Endothelial cell of umbilical vein (primary cell): ENCODE measurements around the gene DUSP6. TPM values are rescaled to one million over a fixed set of nuclear protein-coding genes. Genes with fewer than 3 reads are reported as not detected.

Experiments used
- BruUV-seq: library from RNA; stranded (reverse); fragments of 400-500 nt; replicated peaks from 2 replicates; lab custom pipeline; 2021; lab: Mats Ljungman, UMichigan
- CTCF ChIA-PET: fragments of 300-600, 350-600 bp; sonication (Branson Sonifier 250); formaldehyde crosslinking; loops from one replicate; lab custom pipeline; 2021; ENCODE audit warnings: antibody characterized with exemption, inconsistent platforms; lab: Charles Lee
- POLR2A ChIA-PET: fragments of 300-600, 350-600 bp; sonication (Branson Sonifier 250); formaldehyde crosslinking; loops from one replicate; lab custom pipeline; 2021; ENCODE audit warnings: antibody characterized with exemption, inconsistent platforms; lab: Charles Lee
- DNase-seq: peaks from one replicate; pipeline ENCODE4 v3.0.0-alpha.2; 2011; ENCODE audit warnings: low read depth, low spot score
- FAIRE-seq: peaks from 2 replicates; lab custom pipeline; 2011; peaks lifted over from hg19 to GRCh38; lab: Jason Lieb, UNC
- H2AFZ ChIP-seq: 2 replicates; pipeline ENCODE4 v1.6.0; 2012; ENCODE audit warnings: low read depth, low read length, control low read depth, inconsistent platforms
- H3K27ac ChIP-seq: 2 replicates; pipeline ENCODE4 v1.5.1; 2011; ENCODE audit warnings: low read depth, mild to moderate bottlenecking, control low read depth, low read length, moderate library complexity; ENCODE audit not compliant: insufficient read depth
- H3K27me3 ChIP-seq, 2 experiments: 2 replicates each; pipeline versions ENCODE4 v1.6.0 to v1.6.1; 2011; ENCODE audit warnings: low read length in 2 of 2, mixed read lengths in 1 of 2; ENCODE audit not compliant: control insufficient read depth in 2 of 2, insufficient read depth in 2 of 2
- H3K36me3 ChIP-seq, 2 experiments: 2 replicates in 1 of 2; 3 replicates in 1 of 2; pipeline ENCODE4 v1.5.1; 2011; ENCODE audit warnings: low read length in 2 of 2, mild to moderate bottlenecking in 1 of 2, moderate library complexity in 1 of 2; ENCODE audit not compliant: control insufficient read depth in 2 of 2, insufficient read depth in 2 of 2; ENCODE audit errors: extremely low read depth in 1 of 2
- H3K4me1 ChIP-seq: 3 replicates; pipeline ENCODE4 v1.5.1; 2011; ENCODE audit warnings: mild to moderate bottlenecking, low read length; ENCODE audit not compliant: control insufficient read depth, insufficient read depth; ENCODE audit errors: extremely low read depth
- H3K4me2 ChIP-seq: 2 replicates; pipeline ENCODE4 v1.6.1; 2011; ENCODE audit warnings: low read length, control low read depth, mixed read lengths; ENCODE audit not compliant: insufficient read depth
- H3K4me3 ChIP-seq, 3 experiments: fragments of 200-600 bp in 1 of 3; sonication (generic), shearing (Covaris generic) in 1 of 3; replicated peaks in 1 of 3; 2 replicates each; pipeline ENCODE4 v1.5.1; 2011 to 2016; ENCODE audit warnings: control low read depth in 3 of 3, low read length in 3 of 3, mild to moderate bottlenecking in 2 of 3, inconsistent platforms in 1 of 3, low read depth in 1 of 3, moderate library complexity in 1 of 3; ENCODE audit not compliant: insufficient read depth in 1 of 3
- H3K79me2 ChIP-seq: 2 replicates; pipeline ENCODE4 v1.6.0; 2012; ENCODE audit warnings: low read length, inconsistent platforms; ENCODE audit not compliant: control insufficient read depth, insufficient read depth
- H3K9ac ChIP-seq: replicated peaks from 2 replicates; pipeline ENCODE3; 2011; ENCODE audit warnings: low read length, control low read depth; ENCODE audit not compliant: insufficient read depth; ENCODE audit errors: extremely low read depth
- H3K9me1 ChIP-seq: replicated peaks from 3 replicates; pipeline ENCODE4 v1.6.0; 2011; ENCODE audit warnings: mild to moderate bottlenecking, low read length; ENCODE audit not compliant: control insufficient read depth, insufficient read depth; ENCODE audit errors: extremely low read depth
- H3K9me3 ChIP-seq: replicated peaks from 2 replicates; pipeline ENCODE4 v1.5.1; 2012; ENCODE audit warnings: low read length, inconsistent platforms; ENCODE audit not compliant: control insufficient read depth, insufficient read depth
- H4K20me1 ChIP-seq: replicated peaks from 2 replicates; pipeline ENCODE3; 2011; ENCODE audit warnings: mild to moderate bottlenecking, low read length; ENCODE audit not compliant: control insufficient read depth, insufficient read depth; ENCODE audit errors: extremely low read depth
- EZH2 ChIP-seq: IDR thresholded peaks from 2 replicates; pipeline ENCODE4 v1.6.1; 2012; ENCODE audit warnings: borderline replicate concordance, low read depth, mild to moderate bottlenecking, moderate library complexity, low read length, inconsistent platforms; ENCODE audit not compliant: severe bottlenecking
- FOS ChIP-seq: IDR thresholded peaks from 2 replicates; pipeline ENCODE4 v1.6.1; 2011; ENCODE audit warnings: mild to moderate bottlenecking, low read length, moderate library complexity, borderline replicate concordance; ENCODE audit not compliant: insufficient read depth
- GATA2 ChIP-seq: IDR thresholded peaks from 2 replicates; pipeline ENCODE4 v1.7.0; 2011; ENCODE audit warnings: low read depth, mild to moderate bottlenecking, moderate library complexity, mixed read lengths, low read length; ENCODE audit not compliant: insufficient read length, insufficient read depth
- JUN ChIP-seq: IDR thresholded peaks from 2 replicates; pipeline ENCODE4 v1.6.1; 2011; ENCODE audit warnings: borderline replicate concordance, low read depth; ENCODE audit not compliant: insufficient read length, insufficient read depth
- MYC ChIP-seq: IDR thresholded peaks from one replicate; pipeline ENCODE4 v1.6.1; 2011; ENCODE audit warnings: mild to moderate bottlenecking, low read depth, low read length
- POLR2A ChIP-seq: IDR thresholded peaks from 2 replicates; pipeline ENCODE4 v1.6.1; 2012; ENCODE audit warnings: low read depth, mild to moderate bottlenecking, control low read depth, low read length
- POLR2AphosphoS5 ChIP-seq: IDR thresholded peaks from 2 replicates; pipeline ENCODE4 v1.6.1; 2012; ENCODE audit warnings: low read depth, mild to moderate bottlenecking, control low read depth, low read length, moderate library complexity; ENCODE audit not compliant: insufficient read depth
- dilution Hi-C: fragments of 300-500 bp; cut with MboI; formaldehyde crosslinking; loops from one replicate; pipeline ENCODE4 v1.15.0; 2019; ENCODE audit warnings: low sequenced_read_pairs; ENCODE audit not compliant: extremely low pct_ligation_motif_present
- intact Hi-C: fragments of 100-400 bp; cut with micrococcal nuclease; formaldehyde crosslinking; loops from one replicate; pipeline ENCODE4 v1.10.0; 2022
- polyA plus RNA-seq, 4 experiments: library from polyadenylated mRNA; depleted of rRNA in 3 of 4; stranded (reverse) in 3 of 4; unstranded in 1 of 4; fragments of >200 nt; gene quantifications; 2 replicates each; pipeline versions ENCODE4 v1.2.1 to v1.2.3, GENCODE V29; 2011 to 2012; ENCODE audit warnings: missing spikeins in 1 of 4
- total RNA-seq: library from RNA; stranded (reverse); gene quantifications from 2 replicates; pipeline ENCODE4 v1.2.3, GENCODE V29; 2021
- TF ChIP-seq, protein P1 (sequence below), 2 donors: IDR thresholded peaks; 1 replicate in 1 of 2; 2 replicates in 1 of 2; pipeline ENCODE4 v1.5.1; 2011; ENCODE audit warnings: low read length in 2 of 2, mild to moderate bottlenecking in 2 of 2, moderate library complexity in 2 of 2, control low read depth in 1 of 2, inconsistent platforms in 1 of 2, low read depth in 1 of 2; ENCODE audit not compliant: insufficient read depth in 1 of 2; ENCODE audit errors: extremely low read depth in 1 of 2
- TF ChIP-seq, protein P2 (sequence below): IDR thresholded peaks from 2 replicates; pipeline ENCODE4 v1.6.1; 2011; ENCODE audit not compliant: insufficient read depth, insufficient read length

DUSP6 gene
- total and polyA plus RNA-seq, 2 donors (not counting 3 experiments of a cell fraction or from before 2014, with no cell fraction given): 148 to 149 TPM

DNA sequence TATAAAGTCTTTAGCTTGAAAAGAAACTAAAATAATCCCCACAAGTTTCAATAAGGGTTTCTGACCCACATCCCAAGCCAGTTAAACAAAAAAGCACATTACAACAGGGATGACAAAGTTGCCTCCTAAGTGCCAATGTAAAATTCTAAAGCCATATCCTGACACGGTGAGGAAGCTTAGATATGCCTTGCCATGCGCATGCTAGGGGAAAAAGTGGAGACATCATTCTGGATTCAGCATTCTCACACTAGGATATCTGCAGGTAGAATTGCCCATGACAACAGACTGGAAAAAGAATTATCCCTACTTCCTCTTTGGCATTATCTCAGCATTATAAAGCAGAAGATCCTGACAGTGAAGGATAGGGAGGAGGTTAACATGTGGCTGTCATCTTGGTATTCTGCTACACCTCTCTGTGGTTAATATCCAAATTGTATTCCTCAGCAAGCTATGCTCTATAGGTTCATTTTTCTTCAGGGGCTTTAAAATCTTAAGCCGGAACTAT lies 4.9 kb downstream of the DUSP6 start:
- H2AFZ ChIP-seq: no peak overlapping the region
- ChIA-PET POLR2A (interaction anchor here (1.2 to 2.5 kb wide), 7 partner anchors 104 to 330 kb away, joined by 3 to 14 read pairs (median 4); no protein-coding TSS in a partner anchor), CTCF (interaction anchor here (1.1 to 3.6 kb wide), 12 partner anchors 21 to 328 kb away, joined by 3 to 69 read pairs (median 7); partner anchors contain the start of genes GALNT4 and POC1B)
- peak overlapping the region; percentile 96 for H3K9ac ChIP-seq
- intact Hi-C loops: no loop called here
- peak overlapping the region; percentile 60 for H3K27ac ChIP-seq
- H3K79me2 ChIP-seq: peaks cover 50% of the 10 kb centered on the region
- peak overlapping the region; percentile 95 for H3K4me2 ChIP-seq
- H3K36me3 ChIP-seq: peaks cover 13 to 29% of the 10 kb centered on the region in 2 experiments
- no peaks in the 10 kb centered on the region for H3K9me3 ChIP-seq
- TF ChIP-seq GATA2: no peak
- TF ChIP-seq FOS: no peak
- TF ChIP-seq JUN: no peak
- TF ChIP-seq EZH2: no peak
- TF ChIP-seq POLR2A: no peak
- TF ChIP-seq POLR2AphosphoS5: no peak
- TF ChIP-seq, protein P1, sequence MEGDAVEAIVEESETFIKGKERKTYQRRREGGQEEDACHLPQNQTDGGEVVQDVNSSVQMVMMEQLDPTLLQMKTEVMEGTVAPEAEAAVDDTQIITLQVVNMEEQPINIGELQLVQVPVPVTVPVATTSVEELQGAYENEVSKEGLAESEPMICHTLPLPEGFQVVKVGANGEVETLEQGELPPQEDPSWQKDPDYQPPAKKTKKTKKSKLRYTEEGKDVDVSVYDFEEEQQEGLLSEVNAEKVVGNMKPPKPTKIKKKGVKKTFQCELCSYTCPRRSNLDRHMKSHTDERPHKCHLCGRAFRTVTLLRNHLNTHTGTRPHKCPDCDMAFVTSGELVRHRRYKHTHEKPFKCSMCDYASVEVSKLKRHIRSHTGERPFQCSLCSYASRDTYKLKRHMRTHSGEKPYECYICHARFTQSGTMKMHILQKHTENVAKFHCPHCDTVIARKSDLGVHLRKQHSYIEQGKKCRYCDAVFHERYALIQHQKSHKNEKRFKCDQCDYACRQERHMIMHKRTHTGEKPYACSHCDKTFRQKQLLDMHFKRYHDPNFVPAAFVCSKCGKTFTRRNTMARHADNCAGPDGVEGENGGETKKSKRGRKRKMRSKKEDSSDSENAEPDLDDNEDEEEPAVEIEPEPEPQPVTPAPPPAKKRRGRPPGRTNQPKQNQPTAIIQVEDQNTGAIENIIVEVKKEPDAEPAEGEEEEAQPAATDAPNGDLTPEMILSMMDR (IDR thresholded peaks at IDR 0.05; ENCODE audit: extremely low read depth in 1 of 2, insufficient read depth in 1 of 2, low read depth in 1 of 2, low read length in 2 of 2): no peak
- TF ChIP-seq, protein P2, sequence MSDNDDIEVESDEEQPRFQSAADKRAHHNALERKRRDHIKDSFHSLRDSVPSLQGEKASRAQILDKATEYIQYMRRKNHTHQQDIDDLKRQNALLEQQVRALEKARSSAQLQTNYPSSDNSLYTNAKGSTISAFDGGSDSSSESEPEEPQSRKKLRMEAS: no peak
- TF ChIP-seq MYC: no peak
- BruUV-seq: no TSS peak
- FAIRE-seq (no peak), DNase-seq (no peak)
- H3K27me3 ChIP-seq: no peaks in the 10 kb centered on the region
- no peaks in the 10 kb centered on the region for H4K20me1 ChIP-seq
- H3K9me1 ChIP-seq: no peaks in the 10 kb centered on the region
- H3K4me3 ChIP-seq: peak overlapping the region in 1 of 3 experiments; percentile 90
- H3K4me1 ChIP-seq: peaks cover 48% of the 10 kb centered on the region
- dilution Hi-C loops: loop anchor here (25.0 kb wide), 1 partner anchor 115 kb away; no protein-coding TSS in a partner anchor
